GM23338 (cell line): ENCODE data around the gene PXK. TPM values are rescaled to one million over a fixed set of nuclear protein-coding genes. Genes with fewer than 3 reads are reported as not detected.

Source experiments
- ATAC-seq: fragments of 200-7000 bp; cut with Tn5 transposase; 3 replicates; pipeline ENCODE4 v1.9.1; 2020
- DNase-seq: peaks from one replicate; pipeline ENCODE4 v3.0.0-alpha.2; 2015; ENCODE audit warnings: low spot score
- H2AFZ ChIP-seq: fragments of 200-600 bp; sonication (generic); 2 replicates; pipeline ENCODE4 v1.8.0; 2016; ENCODE audit warnings: antibody characterized with exemption, mild to moderate bottlenecking, moderate library complexity
- H3F3A ChIP-seq: fragments of 200-600 bp; sonication (generic); replicated peaks from 2 replicates; pipeline ENCODE4 v1.8.0; 2017; ENCODE audit warnings: antibody characterized with exemption, mixed run types, low read depth
- H3K27ac ChIP-seq: fragments of 200-600 bp; sonication (generic); 2 replicates; pipeline ENCODE4 v1.6.1; 2016; ENCODE audit warnings: low read depth
- H3K27me3 ChIP-seq: fragments of 200-600 bp; sonication (generic); 2 replicates; pipeline ENCODE4 v1.8.0; 2016; ENCODE audit warnings: mild to moderate bottlenecking, mixed run types, moderate library complexity; ENCODE audit not compliant: insufficient read depth
- H3K36me3 ChIP-seq: fragments of 200-600 bp; sonication (generic); 2 replicates; pipeline ENCODE4 v1.8.0; 2016; ENCODE audit warnings: mild to moderate bottlenecking; ENCODE audit not compliant: insufficient read depth
- H3K4me1 ChIP-seq: fragments of 200-600 bp; sonication (generic); 2 replicates; pipeline ENCODE4 v1.8.0; 2016; ENCODE audit warnings: mild to moderate bottlenecking, moderate library complexity; ENCODE audit not compliant: insufficient read depth
- H3K4me2 ChIP-seq: fragments of 200-600 bp; sonication (generic); 2 replicates; pipeline ENCODE4 v1.7.1; 2017; ENCODE audit warnings: mixed run types
- H3K4me3 ChIP-seq: fragments of 200-600 bp; sonication (generic); 2 replicates; pipeline ENCODE4 v1.6.1; 2016; ENCODE audit warnings: mixed run types
- H3K79me2 ChIP-seq: fragments of 200-600 bp; sonication (generic); replicated peaks from 2 replicates; pipeline ENCODE4 v1.8.0; 2017; ENCODE audit warnings: mild to moderate bottlenecking; ENCODE audit not compliant: insufficient read depth
- H3K9me2 ChIP-seq: fragments of 200-600 bp; sonication (generic); 2 replicates; pipeline ENCODE4 v1.8.0; 2017; ENCODE audit not compliant: insufficient read depth
- H4K20me1 ChIP-seq: fragments of 200-600 bp; sonication (generic); replicated peaks from 2 replicates; pipeline ENCODE4 v1.8.0; 2017; ENCODE audit warnings: mild to moderate bottlenecking; ENCODE audit not compliant: insufficient read depth
- H3K27ac Mint-ChIP-seq: 2 replicates; pipeline ENCODE4 v1.8.0; 2020; ENCODE audit warnings: inconsistent platforms, mild to moderate bottlenecking, moderate library complexity, mixed read lengths
- H3K27me3 Mint-ChIP-seq: 3 replicates; pipeline ENCODE4 v1.8.0; 2022; ENCODE audit warnings: low read depth, mild to moderate bottlenecking, moderate library complexity, mixed read lengths, inconsistent platforms; ENCODE audit not compliant: insufficient read depth, poor library complexity
- H3K36me3 Mint-ChIP-seq: 3 replicates; pipeline ENCODE4 v1.8.0; 2021; ENCODE audit warnings: low read depth, mild to moderate bottlenecking, inconsistent platforms, moderate library complexity, mixed read lengths
- H3K4me1 Mint-ChIP-seq: 3 replicates; pipeline ENCODE4 v1.8.0; 2020; ENCODE audit warnings: mild to moderate bottlenecking, inconsistent platforms, mixed read lengths
- H3K4me3 Mint-ChIP-seq: 3 replicates; pipeline ENCODE4 v1.8.0; 2021; ENCODE audit warnings: moderate library complexity, mild to moderate bottlenecking, inconsistent platforms, mixed read lengths
- H3K9me3 Mint-ChIP-seq: 3 replicates; pipeline ENCODE4 v1.8.0; 2020; ENCODE audit warnings: moderate library complexity, mild to moderate bottlenecking, inconsistent platforms, mixed read lengths
- CREB1 ChIP-seq: fragments of 250-450 bp; sonication (Bioruptor Pico); IDR thresholded peaks from 2 replicates; pipeline ENCODE4 v1.5.0; 2020; ENCODE audit warnings: low read depth, mild to moderate bottlenecking, moderate library complexity
- CTCF ChIP-seq, 2 experiments: fragments of 200-600 bp in 1 of 2; sonication (generic) in 1 of 2; conservative IDR thresholded peaks; 2 replicates each; pipeline versions ENCODE4 v1.5.1 to v1.6.1; 2016 to 2017; ENCODE audit warnings: antibody characterized with exemption in 2 of 2, low read depth in 2 of 2, mild to moderate bottlenecking in 2 of 2, moderate library complexity in 1 of 2
- ETS1 ChIP-seq: IDR thresholded peaks from 2 replicates; pipeline ENCODE4 v1.6.1; 2016; ENCODE audit warnings: antibody characterized with exemption
- EZH2 ChIP-seq: fragments of 200-600 bp; sonication (generic); IDR thresholded peaks from one replicate; pipeline ENCODE4 v1.8.0; 2017; ENCODE audit warnings: antibody characterized with exemption, mild to moderate bottlenecking, low read depth; ENCODE audit not compliant: unreplicated experiment
- JUNB ChIP-seq: IDR thresholded peaks from one replicate; pipeline ENCODE4 v1.6.1; 2016; ENCODE audit warnings: antibody characterized with exemption; ENCODE audit not compliant: unreplicated experiment
- NANOG ChIP-seq: IDR thresholded peaks from 2 replicates; pipeline ENCODE4 v1.6.1; 2016; ENCODE audit warnings: antibody characterized with exemption, borderline replicate concordance
- POLR2AphosphoS5 ChIP-seq: IDR thresholded peaks from 2 replicates; pipeline ENCODE4 v1.6.1; 2016; ENCODE audit warnings: antibody characterized with exemption, low read depth
- REST ChIP-seq: IDR thresholded peaks from one replicate; pipeline ENCODE4 v1.6.1; 2018; ENCODE audit warnings: antibody characterized with exemption; ENCODE audit not compliant: unreplicated experiment
- STAT1 ChIP-seq: IDR thresholded peaks from one replicate; pipeline ENCODE4 v1.6.1; 2016; ENCODE audit warnings: antibody characterized with exemption; ENCODE audit not compliant: unreplicated experiment
- ZNF114 ChIP-seq: fragments of 250-450 bp; sonication (Bioruptor Pico); IDR thresholded peaks from 2 replicates; pipeline ENCODE4 v1.5.0; 2020; ENCODE audit warnings: mild to moderate bottlenecking, moderate library complexity
- ZNF331 ChIP-seq: fragments of 250-450 bp; sonication (Bioruptor Pico); IDR thresholded peaks from 2 replicates; pipeline ENCODE4 v1.5.0; 2020; ENCODE audit warnings: low read depth, mild to moderate bottlenecking, moderate library complexity
- ZNF462 ChIP-seq: fragments of 250-450 bp; sonication (Bioruptor Pico); IDR thresholded peaks from 2 replicates; pipeline ENCODE4 v1.5.0; 2020; ENCODE audit warnings: mild to moderate bottlenecking, moderate library complexity
- polyA plus RNA-seq: library from polyadenylated mRNA; unstranded; fragments of >200 nt; fragmentation: Nextera tagmentation; extraction: Ambion mirVana; gene quantifications from 2 replicates; pipeline ENCODE4 v1.2.1, GENCODE V29; 2016
- total RNA-seq: library from RNA; depleted of rRNA; stranded (reverse); fragments of >200 nt; shearing (Covaris generic); gene quantifications from 2 replicates; pipeline ENCODE4 v1.2.3, GENCODE V29; 2014

PXK gene
- total and polyA plus RNA-seq, 2 experiments from 2014 or later: 6.4 to 6.5 TPM

- TF ChIP-seq ZNF462: no peak
Observed at GRCh38 chr3:58392181-58392580, 59.5 kb downstream of the PXK start (continued).

GRCh38 chr3:58394339-58394738 lies 61.6 kb downstream of the PXK start:
- Histone ChIP-seq H3K4me1 (peaks cover 21% of the 10 kb centered on the region), H3K27me3 (no peaks in the 10 kb centered on the region), H3K79me2 (no peaks in the 10 kb centered on the region), H4K20me1 (no peaks in the 10 kb centered on the region), H3K4me2 (peak overlapping the region; percentile 66), H2AFZ (peak overlapping the region; percentile 77), H3K27ac (peak overlapping the region; percentile 76; the same call in 1 of the 2 replicates), H3F3A (no peaks in the 10 kb centered on the region), H3K36me3 (no peaks in the 10 kb centered on the region), H3K4me3 (no peak overlapping the region; the same call in 1 of the 2 replicates), H3K9me2 (no peaks in the 10 kb centered on the region)
- H3K9me3 Mint-ChIP-seq: no peaks in the 10 kb centered on the region
- ATAC-seq: no peak; the same call in 2 of the 3 replicates
- H3K27ac Mint-ChIP-seq: no peak overlapping the region; the same call in 1 of the 2 replicates
- H3K4me1 Mint-ChIP-seq: peaks cover 29% of the 10 kb centered on the region
- no peak for DNase-seq
- no peaks in the 10 kb centered on the region for H3K27me3 Mint-ChIP-seq
- H3K36me3 Mint-ChIP-seq: no peaks in the 10 kb centered on the region
- H3K4me3 Mint-ChIP-seq: no peak overlapping the region
- TF ChIP-seq CREB1 (CRISPR knock-in tag): no peak
- TF ChIP-seq NANOG: no peak
- no peak for TF ChIP-seq JUNB
- no peak for TF ChIP-seq CTCF (conservative IDR thresholded peaks at IDR 0.05; ENCODE audit: low read depth in 2 of 2)
- TF ChIP-seq ZNF331 (CRISPR knock-in tag): no peak
- no peak for TF ChIP-seq ETS1
- TF ChIP-seq STAT1: no peak
- TF ChIP-seq POLR2AphosphoS5: no peak
- no peak for TF ChIP-seq ZNF114 (CRISPR knock-in tag)
- TF ChIP-seq EZH2: no peak
- no peak for TF ChIP-seq REST
